Eye (tissue), 1 donor: ENCODE data around the gene LRCH4.

Experiments
- DNase-seq: peaks from one replicate; pipeline ENCODE4 v3.0.0-alpha.2; 2015

LRCH4 gene, protein sequence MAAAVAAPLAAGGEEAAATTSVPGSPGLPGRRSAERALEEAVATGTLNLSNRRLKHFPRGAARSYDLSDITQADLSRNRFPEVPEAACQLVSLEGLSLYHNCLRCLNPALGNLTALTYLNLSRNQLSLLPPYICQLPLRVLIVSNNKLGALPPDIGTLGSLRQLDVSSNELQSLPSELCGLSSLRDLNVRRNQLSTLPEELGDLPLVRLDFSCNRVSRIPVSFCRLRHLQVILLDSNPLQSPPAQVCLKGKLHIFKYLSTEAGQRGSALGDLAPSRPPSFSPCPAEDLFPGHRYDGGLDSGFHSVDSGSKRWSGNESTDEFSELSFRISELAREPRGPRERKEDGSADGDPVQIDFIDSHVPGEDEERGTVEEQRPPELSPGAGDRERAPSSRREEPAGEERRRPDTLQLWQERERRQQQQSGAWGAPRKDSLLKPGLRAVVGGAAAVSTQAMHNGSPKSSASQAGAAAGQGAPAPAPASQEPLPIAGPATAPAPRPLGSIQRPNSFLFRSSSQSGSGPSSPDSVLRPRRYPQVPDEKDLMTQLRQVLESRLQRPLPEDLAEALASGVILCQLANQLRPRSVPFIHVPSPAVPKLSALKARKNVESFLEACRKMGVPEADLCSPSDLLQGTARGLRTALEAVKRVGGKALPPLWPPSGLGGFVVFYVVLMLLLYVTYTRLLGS

GRCh38 chr7:100585511-100586265 lies at the start of gene LRCH4:
LRCH4 (minus strand) TSS chr7:100586129; CDS start chr7:100586100, 29 bp downstream.
- DNase-seq, result no peak

- peak; percentile 74 for DNase-seq
Measured at GRCh38 chr7:100632951-100633717, 47.2 kb upstream of the LRCH4 start.

DNA sequence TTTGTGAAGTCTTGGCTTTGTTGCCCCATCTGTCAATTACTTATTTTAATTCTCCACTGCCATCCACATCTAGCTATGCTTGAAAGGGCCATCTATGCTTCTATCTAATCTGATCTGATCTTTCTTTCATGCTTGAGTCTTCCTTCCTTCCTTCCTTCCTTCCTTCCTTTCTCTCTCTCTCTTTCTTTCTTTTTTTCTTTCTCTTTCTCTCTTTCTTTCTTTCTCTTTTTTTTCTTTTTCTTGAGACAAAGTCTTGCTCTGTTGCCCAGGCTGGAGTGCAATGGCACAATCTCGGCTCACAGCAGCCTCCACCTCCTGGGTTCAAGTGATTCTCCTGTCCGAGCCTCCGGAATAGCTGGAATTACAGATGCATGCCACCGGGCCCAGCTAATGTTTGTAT lies 44.1 kb upstream of the LRCH4 start:
- DNase-seq, result no peak

DNA sequence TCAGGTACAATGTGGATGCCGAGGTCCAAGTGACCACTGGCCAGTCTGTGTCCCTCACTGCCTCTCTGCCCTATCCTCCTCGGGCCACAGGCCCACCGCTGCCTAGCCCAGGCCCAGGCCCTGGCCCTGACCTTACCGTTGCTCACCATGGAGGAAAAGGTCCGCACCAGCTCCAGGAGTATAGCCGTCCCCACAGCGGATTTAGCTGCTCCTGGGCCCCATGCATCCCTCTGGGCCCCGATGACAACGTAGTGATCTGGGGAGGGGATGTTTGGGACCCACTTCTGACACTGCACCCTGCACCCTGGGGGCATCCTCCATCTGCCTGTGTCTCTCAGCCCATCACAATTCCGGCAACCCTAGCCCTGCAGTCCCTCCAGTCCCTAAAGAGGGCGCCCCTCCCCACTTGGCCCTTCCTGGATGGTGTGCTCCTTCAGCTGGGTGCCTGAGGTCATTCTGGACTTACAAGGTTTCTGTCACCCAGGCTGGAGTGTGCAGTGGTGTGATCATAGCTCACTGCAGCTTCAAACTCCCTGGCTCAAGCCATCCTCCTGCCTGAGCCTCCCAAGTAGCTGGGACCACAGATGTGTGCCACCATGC lies 43.3 kb upstream of the LRCH4 start:
- DNase-seq, result peak; percentile 25

DNA sequence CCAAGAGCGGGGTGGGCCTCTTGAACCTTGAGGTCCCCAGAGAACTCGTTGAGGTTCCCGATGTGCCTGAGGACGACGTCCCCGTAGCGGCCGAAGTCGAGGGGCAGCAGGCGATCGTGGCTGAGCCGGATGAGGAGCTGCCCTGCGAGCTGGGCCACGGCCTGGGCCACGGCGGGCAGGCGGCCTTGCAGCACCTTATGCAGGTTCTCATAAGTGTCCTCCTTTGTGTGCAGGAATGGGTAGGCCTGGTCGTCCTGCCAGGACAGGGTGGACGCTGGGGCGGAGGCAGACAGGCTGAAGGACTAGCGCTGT lies 41.3 kb upstream of the LRCH4 start:
- no peak for DNase-seq

DNA sequence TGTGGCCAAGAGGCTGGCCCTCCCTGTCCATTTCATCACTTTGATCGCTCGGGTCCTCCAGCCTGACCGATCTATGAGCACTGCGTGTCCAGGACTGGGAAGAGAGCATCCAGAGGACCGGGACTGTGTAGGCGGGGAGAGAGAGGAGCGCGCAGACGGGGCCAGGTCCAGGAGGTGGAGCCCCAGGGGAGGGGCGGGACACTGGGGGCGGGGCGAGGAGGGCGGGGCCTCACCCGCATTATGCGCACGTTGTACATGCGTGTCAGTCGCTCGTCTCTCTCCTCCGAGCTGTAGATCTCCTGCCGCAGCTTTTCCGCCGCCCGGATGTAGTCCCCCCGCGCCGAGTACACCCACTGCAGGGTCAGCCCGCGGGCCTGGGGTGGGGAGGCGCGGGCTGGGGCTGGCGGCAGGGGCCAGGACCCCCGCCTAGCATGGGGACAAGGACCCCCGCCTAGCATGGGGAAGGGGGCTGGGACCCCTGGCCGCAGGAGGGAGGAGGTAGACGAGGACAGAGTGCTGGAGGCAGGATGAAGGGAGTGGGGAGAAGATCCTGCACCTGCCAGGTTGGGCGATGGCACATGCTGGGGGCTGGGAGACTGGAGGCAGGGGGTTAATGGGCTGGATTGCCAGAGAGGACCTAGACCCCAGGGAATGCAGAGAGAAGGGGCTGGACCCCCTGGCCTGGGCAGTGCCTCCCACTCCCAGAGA lies 40.8 kb upstream of the LRCH4 start:
- peak; percentile 87 for DNase-seq

DNA sequence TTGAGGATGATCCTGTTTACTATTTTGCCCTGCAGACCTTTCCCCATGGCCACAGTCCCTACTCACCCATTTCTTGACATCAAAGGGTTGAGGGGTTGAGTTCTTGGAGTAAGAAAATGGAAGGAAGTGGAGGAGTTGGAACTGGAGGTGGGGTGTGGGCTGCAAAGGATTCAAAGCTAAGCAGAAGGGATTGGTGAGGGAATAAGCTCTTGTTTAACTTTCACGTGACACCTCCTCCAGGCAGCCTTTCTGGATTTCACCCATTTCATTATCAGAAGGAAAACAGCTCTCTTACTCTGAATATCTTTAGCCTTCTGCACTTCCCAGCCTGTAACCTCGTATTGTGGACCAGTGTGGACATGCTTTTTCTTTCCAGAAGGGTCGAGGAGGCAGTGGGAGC lies 40.1 kb upstream of the LRCH4 start:
- no peak for DNase-seq

DNA sequence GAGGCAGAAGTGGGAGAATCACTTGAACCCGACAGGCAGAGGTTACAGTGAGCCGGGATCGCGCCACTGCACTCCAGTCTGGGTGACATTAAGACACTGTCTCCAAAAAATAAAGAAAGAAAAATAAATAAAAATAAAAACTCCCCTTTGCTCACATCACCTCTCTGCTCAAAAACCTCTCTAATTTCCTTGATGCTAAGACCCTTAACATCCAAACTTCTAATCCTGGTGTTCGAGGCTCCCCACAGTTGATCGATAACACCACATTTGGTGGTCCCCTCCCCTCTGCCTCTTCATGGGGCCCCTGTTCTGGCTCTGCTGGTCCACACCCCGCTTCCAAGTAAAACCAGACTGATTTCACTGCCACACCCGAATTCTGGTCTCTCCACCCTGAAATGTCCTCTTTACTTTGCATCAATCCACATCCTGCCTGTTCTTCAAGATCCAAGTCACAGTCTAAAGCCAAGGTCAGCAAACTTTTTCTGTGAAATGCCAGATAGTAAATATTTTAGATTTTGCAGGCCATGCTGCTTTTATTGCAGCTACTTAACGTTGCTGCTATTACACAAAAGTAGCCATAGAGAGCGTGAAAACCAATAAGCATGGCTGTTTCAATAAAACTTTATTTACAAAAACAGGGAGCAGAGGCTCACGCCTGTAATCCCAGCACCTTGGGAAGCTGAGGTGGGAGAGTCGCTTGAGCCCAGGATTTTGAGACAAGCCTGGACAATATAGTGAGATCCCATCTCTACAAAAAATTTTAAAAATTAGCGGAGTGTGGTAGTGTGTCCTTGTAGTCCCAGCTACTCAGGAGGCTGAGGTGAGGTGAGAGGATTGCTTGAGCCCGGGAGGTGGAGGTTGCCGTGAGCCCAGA lies 38.3 kb upstream of the LRCH4 start:
- no peak for DNase-seq

DNA sequence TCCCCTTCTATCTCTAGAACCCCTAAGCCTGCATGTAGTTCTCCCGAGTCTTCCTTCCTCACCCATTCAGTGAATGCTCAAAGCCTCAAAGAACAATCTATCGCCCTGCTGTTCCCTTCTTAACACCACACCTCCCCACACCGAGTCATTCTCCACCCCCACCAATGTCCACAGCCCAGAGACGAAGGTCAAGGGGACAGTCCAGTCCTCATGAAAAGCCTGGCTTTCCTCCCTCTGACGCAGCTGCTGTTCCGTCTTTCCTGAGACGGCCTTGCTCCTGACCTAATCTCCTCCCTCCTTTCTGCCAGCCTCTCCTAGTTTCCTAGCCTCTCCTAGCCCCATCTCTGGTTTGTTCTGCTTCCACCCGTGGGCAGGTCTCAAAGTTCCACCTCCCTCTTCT lies 35.6 kb upstream of the LRCH4 start:
- DNase-seq, result no peak

DNA sequence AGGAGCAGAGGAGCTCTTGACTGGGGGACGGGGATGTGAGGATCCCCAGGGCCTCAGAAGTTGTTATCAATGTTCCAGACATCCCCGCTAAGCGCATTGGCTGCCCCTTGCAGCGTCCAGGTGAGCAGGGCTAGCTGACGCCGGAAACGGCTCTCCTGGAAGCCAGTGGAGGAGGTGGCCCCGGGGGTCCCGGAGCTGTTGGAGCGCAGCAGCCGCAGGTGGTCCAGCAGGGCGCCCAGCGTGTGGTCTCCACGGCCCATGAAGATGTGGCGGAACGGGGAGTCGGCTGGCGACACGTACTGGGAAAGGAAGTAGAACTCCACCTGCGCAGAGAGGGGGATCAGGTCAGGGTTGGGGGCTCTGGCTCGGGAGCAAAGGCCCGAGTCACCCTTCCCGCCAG lies 34.9 kb upstream of the LRCH4 start:
- no peak for DNase-seq

DNA sequence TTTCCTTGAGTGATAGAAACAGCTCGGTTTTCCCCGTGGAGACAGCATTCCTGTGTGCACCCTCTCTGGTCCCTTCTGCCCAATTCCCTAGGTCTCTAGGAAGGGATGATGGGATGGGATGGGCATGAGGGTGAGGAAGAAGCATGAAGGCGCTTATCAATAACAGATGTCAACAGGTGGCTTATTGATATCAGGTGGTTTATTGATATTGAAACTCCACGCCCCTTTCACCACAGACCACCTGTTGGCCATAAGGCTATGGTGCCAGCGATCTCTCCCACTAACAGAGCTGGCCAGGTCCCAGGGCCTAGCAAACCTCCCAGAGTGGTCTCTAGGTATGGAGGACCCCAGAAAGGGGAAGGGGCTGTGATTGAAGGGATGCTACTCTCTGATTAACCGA lies 34.3 kb upstream of the LRCH4 start:
- DNase-seq, result no peak

- no peak for DNase-seq
Measured at GRCh38 chr7:100614308-100614861, 28.5 kb upstream of the LRCH4 start.

DNA sequence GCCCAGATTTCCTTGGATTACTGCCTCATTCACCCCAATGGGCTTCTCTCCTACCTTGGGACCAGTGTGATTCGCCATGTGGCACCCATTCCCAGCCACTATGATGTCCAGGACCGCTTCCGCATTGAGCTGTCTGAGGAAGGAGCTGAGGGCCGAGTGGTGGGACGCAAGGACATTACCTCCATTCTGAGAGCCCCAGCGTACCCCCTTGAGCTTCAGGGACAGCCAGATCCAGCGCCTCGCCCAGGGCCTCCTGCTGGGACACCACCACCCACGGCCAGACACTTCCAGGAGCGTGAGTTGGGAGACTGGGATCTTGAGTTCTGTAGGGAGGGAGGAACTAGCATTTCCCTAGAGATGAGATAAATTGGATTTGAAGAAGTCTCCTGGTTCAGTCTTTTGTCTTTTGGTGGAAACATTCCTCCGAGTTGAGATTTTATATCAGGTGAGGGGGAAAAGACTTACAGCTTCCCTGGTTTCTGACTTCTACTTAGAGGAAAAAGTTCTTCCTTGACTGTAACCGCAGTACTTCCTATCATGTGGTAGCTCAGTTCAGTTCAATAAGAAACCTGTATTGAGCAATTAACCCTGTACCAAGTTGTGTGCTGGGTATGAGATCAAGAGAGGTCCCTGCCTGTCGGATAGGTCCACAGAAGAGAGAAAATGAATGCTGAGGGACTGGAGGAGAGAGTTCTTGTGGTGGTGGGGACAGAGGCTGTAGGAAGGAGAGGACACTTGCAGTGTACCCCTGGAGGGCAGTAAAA lies 27.7 kb upstream of the LRCH4 start:
- no peak for DNase-seq

DNA sequence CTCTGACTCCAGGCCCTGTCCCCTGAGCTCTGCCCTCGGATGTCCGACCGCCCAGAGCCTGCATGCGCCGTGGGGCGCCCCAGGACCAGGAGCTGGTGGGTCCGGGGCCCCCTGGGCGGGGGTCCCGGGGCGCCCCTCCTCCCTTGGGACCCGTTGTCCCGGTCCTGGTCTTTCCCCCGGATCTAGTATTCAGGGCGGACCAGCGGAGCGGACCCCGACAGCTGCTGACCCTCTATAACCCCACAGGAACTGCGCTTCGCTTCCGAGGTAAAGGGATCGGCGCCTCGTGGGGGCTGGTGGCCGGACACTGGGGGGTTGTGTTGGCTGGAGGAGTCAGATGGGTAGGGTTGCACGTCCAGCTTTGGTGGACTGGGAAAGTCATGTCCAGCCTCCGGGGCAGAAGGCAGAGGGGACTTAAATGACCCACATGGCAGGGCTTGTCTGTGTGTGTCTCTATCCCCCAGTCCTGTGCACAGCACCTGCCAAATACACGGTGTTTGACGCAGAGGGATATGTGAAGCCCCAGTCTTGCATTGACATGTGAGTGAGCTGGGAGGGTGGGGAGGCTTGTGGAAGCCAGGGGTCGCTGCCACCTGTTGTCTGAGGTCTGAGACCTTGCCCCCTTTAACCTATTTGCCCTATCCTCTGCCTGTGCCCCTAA lies 26.9 kb upstream of the LRCH4 start:
- no peak for DNase-seq

DNA sequence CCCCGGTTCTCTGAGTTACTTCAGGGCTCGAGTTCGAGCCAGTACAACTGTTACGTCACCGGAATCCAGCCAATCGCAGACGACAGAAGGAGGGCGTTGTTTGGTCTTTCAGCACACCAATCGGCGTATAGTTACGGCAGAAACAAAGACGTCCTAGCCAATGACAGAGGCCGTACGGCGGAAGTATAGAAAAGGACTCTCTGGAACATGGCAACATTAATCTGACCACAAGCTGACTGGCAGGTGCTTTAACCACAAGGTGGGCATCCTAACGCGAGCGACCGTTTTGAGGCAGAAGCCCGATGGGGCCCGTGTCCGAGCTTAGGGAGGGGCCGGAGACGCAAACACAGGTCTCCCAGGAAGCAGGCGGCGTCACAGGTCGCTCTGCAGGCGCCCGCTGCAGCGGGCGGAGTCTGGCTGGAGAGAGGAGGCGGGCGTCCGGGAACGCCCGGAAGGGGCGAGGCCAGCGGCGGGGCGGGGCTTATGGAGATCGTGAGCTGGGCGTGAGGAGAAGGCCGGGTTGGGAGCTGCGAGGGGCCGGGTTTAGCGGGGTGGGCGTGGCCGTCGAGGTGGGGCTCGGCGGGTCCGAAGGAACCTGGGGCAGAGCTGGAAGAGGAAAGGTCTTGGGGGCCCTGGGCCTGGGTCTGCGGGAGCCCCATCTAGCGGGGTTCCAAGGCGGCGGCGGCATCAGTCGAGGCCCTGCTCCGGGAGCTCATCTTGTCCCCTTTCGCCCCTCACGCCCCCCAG lies 26.2 kb upstream of the LRCH4 start, which contains the start of gene MOSPD3:
Gene MOSPD3 (plus strand): TSS at position 558 of the 747 bp plus-strand sequence. CDS start 252 bp downstream, outside the sequence.
- DNase-seq, result peak; percentile 100

- no peak for DNase-seq
Measured at GRCh38 chr7:100609958-100610357, 24.0 kb upstream of the LRCH4 start.

DNA sequence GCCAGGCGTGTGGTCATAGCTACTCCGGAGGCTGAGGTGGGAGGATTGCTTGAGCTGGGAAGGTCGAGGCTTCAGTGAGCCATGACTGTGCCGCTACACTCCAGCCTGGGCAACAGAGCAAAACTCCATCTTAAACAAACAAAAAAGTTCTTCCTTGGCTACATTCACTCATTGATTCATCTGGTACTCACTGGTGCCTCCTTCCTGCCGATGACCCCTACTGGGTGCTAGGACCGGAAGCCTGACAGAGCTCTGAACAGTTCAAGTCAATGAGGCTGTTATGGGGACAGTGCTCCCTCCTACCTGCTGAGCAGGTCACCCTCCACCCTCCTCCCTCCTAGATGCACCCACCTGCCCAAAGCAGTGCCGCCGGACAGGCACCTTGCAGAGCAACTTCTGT lies 21.2 kb upstream of the LRCH4 start:
- no peak for DNase-seq

DNA sequence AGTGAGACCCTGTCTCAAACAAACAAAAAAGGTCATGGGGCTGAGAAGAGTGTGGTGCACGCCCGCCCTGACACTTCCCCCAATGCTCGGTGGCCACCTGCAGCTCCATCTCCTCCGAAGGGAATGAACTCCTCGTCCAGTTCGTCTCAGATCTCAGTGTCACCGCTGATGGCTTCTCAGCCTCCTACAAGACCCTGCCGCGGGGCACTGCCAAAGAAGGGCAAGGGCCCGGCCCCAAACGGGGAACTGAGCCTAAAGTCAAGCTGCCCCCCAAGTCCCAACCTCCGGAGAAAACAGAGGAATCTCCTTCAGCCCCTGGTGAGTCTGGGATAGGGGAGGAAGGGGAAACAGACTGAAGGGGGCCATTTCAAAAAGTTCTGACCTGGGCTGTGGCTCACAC lies 20.4 kb upstream of the LRCH4 start:
- no peak for DNase-seq
